Loucy (cell line): ENCODE results near the gene CROCC.

ENCODE experiments used
- EZH2phosphoT487 ChIP-seq: fragments of 200-600 bp; IDR thresholded peaks from 2 replicates; pipeline ENCODE4 v1.6.1; 2018; ENCODE audit warnings: antibody characterized with exemption, mild to moderate bottlenecking, moderate library complexity, borderline replicate concordance
- TF ChIP-seq, protein P1 (sequence below): fragments of 200-600 bp; sonication (generic); conservative IDR thresholded peaks from 2 replicates; pipeline ENCODE4 v1.5.1; 2014; ENCODE audit warnings: mild to moderate bottlenecking, antibody characterized with exemption, low read length

DNA sequence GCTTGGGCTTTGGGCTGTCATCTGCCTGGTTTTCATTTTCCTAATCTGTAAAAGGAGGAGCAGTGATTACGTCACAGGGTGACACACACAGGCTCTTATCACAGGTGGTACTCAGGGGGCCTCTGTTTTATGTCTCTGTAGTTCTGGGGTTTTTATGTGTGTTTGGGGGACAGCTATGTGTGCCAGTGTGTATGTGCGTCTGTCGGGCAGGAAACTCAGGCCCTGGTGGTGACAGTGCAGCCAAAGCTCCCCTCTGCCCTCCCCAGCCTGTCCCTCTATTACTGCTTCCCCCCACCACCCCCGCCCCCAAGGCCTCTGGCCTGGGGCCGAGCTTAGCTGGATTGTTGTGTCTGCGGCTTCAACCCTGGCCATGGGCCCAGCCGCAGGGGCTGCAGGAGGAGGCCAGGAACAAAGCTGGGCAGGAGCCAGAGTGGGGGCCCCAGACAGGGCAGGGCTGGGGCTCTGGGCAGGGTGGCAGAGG is 45.4 kb downstream of the CROCC start:
- TF ChIP-seq, protein P1, sequence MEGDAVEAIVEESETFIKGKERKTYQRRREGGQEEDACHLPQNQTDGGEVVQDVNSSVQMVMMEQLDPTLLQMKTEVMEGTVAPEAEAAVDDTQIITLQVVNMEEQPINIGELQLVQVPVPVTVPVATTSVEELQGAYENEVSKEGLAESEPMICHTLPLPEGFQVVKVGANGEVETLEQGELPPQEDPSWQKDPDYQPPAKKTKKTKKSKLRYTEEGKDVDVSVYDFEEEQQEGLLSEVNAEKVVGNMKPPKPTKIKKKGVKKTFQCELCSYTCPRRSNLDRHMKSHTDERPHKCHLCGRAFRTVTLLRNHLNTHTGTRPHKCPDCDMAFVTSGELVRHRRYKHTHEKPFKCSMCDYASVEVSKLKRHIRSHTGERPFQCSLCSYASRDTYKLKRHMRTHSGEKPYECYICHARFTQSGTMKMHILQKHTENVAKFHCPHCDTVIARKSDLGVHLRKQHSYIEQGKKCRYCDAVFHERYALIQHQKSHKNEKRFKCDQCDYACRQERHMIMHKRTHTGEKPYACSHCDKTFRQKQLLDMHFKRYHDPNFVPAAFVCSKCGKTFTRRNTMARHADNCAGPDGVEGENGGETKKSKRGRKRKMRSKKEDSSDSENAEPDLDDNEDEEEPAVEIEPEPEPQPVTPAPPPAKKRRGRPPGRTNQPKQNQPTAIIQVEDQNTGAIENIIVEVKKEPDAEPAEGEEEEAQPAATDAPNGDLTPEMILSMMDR: no peak
- TF ChIP-seq EZH2phosphoT487: no peak
